C4-2B (cell line): ENCODE data around the gene DNAH7.
"Not testable (repeated sequence)": the region's sequence is repeated elsewhere in the genome, so short reads cannot be mapped to it uniquely, and the experiment has no call there.

Source experiments
- H3K27ac ChIP-seq: fragments of 450-650 bp; 2 replicates; pipeline ENCODE4 v1.5.1; 2017
- CTCF ChIP-seq: fragments of 450-650 bp; conservative IDR thresholded peaks from 2 replicates; pipeline ENCODE4 v1.5.1; 2017; ENCODE audit warnings: mild to moderate bottlenecking
- ZFX ChIP-seq: fragments of 450-650 bp; IDR thresholded peaks from 2 replicates; pipeline ENCODE4 v1.6.1; 2017

The DNAH7 gene

GRCh38 chr2:195925120-195925519, 143.5 kb downstream of the DNAH7 start:
- TF ChIP-seq CTCF, result no peak
- TF ChIP-seq ZFX, result no peak

GRCh38 chr2:195923889-195924288, 144.7 kb downstream of the DNAH7 start:
- H3K27ac ChIP-seq, result no peak overlapping the region
- no peak for TF ChIP-seq ZFX
- no peak for TF ChIP-seq CTCF

More at GRCh38 chr2:195925120-195925519, 143.5 kb downstream of the DNAH7 start:
- H3K27ac ChIP-seq, result no peak overlapping the region

GRCh38 chr2:195917021-195917600, 151.5 kb downstream of the DNAH7 start:
- not testable (repeated sequence) for H3K27ac ChIP-seq

GRCh38 chr2:195912079-195912478, 156.6 kb downstream of the DNAH7 start:
- TF ChIP-seq CTCF (no peak), ZFX (no peak)

GRCh38 chr2:195910570-195910969, 158.1 kb downstream of the DNAH7 start:
- TF ChIP-seq ZFX, result no peak
- TF ChIP-seq CTCF, result no peak
- H3K27ac ChIP-seq, result no peak overlapping the region

More at GRCh38 chr2:195912079-195912478, 156.6 kb downstream of the DNAH7 start:
- no peak overlapping the region for H3K27ac ChIP-seq

GRCh38 chr2:195909926-195910325, 158.7 kb downstream of the DNAH7 start:
- TF ChIP-seq ZFX (no peak), CTCF (no peak)
- H3K27ac ChIP-seq, result no peak overlapping the region

- TF ChIP-seq ZFX (no peak), CTCF (no peak)
- no peak overlapping the region for H3K27ac ChIP-seq
Measured at GRCh38 chr2:195907474-195907873, 161.2 kb downstream of the DNAH7 start.

- TF ChIP-seq ZFX, result no peak
- no peak for TF ChIP-seq CTCF
- no peak overlapping the region for H3K27ac ChIP-seq
Measured at GRCh38 chr2:195903956-195904355, 164.7 kb downstream of the DNAH7 start.
